Loucy (cell line): ENCODE results near the gene ESR1.

Experiments used
- H2AFZ ChIP-seq: fragments of 200-600 bp; sonication (generic); 2 replicates; pipeline ENCODE4 v1.6.0; 2016; ENCODE audit warnings: antibody characterized with exemption, mild to moderate bottlenecking, low read length, moderate library complexity
- H3F3A ChIP-seq: fragments of 200-600 bp; 2 replicates; pipeline ENCODE4 v1.6.0; 2016; ENCODE audit warnings: antibody characterized with exemption, low read depth, mild to moderate bottlenecking
- H3K27me3 ChIP-seq: fragments of 200-600 bp; sonication (generic); 2 replicates; pipeline ENCODE4 v1.6.1; 2014; ENCODE audit warnings: low read length, mild to moderate bottlenecking; ENCODE audit not compliant: insufficient read depth, poor library complexity, severe bottlenecking
- H3K36me3 ChIP-seq: fragments of 200-600 bp; sonication (generic); 2 replicates; pipeline ENCODE4 v1.6.1; 2016; ENCODE audit warnings: low read length; ENCODE audit not compliant: insufficient read depth
- H3K4me1 ChIP-seq: fragments of 200-600 bp; sonication (generic); 2 replicates; pipeline ENCODE4 v1.5.1; 2014; ENCODE audit warnings: low read length, mild to moderate bottlenecking; ENCODE audit not compliant: insufficient read depth, poor library complexity, severe bottlenecking
- H3K4me2 ChIP-seq: fragments of 200-600 bp; sonication (generic); 2 replicates; pipeline ENCODE4 v1.6.0; 2014; ENCODE audit warnings: antibody characterized with exemption, low read length, low read depth, mild to moderate bottlenecking; ENCODE audit not compliant: poor library complexity, severe bottlenecking
- H3K4me3 ChIP-seq: fragments of 200-600 bp; sonication (generic); 2 replicates; pipeline ENCODE4 v1.5.1; 2014; ENCODE audit warnings: low read length, mild to moderate bottlenecking, mixed read lengths; ENCODE audit not compliant: poor library complexity, severe bottlenecking
- H3K79me2 ChIP-seq: fragments of 200-600 bp; sonication (generic); 2 replicates; pipeline ENCODE4 v1.6.1; 2014; ENCODE audit warnings: low read length; ENCODE audit not compliant: insufficient read depth
- H3K9ac ChIP-seq: fragments of 200-600 bp; sonication (generic); 2 replicates; pipeline ENCODE4 v1.6.0; 2014; ENCODE audit warnings: mild to moderate bottlenecking, low read depth, low read length, moderate library complexity; ENCODE audit not compliant: poor library complexity, severe bottlenecking
- H3K9me2 ChIP-seq: fragments of 200-600 bp; sonication (generic); replicated peaks from 2 replicates; pipeline ENCODE4 v1.6.1; 2016; ENCODE audit warnings: low read depth, low read length, mixed read lengths
- H3K9me3 ChIP-seq: fragments of 200-600 bp; sonication (generic); 2 replicates; pipeline ENCODE4 v1.6.1; 2014; ENCODE audit warnings: mild to moderate bottlenecking, antibody characterized with exemption, low read length, low read depth; ENCODE audit not compliant: insufficient read depth
- H4K20me1 ChIP-seq: fragments of 200-600 bp; sonication (generic); 2 replicates; pipeline ENCODE4 v1.6.0; 2014; ENCODE audit warnings: antibody characterized with exemption, low read length, mild to moderate bottlenecking; ENCODE audit not compliant: insufficient read depth, poor library complexity, severe bottlenecking
- CTCF ChIP-seq: fragments of 200-600 bp; sonication (generic); conservative IDR thresholded peaks from 2 replicates; pipeline ENCODE4 v1.5.1; 2014; ENCODE audit warnings: mild to moderate bottlenecking, antibody characterized with exemption, low read length
- EZH2phosphoT487 ChIP-seq: fragments of 200-600 bp; IDR thresholded peaks from 2 replicates; pipeline ENCODE4 v1.6.1; 2018; ENCODE audit warnings: antibody characterized with exemption, mild to moderate bottlenecking, moderate library complexity, borderline replicate concordance

ESR1 gene

GRCh38 chr6:151847064-151847463 is 39.6 kb downstream of the ESR1 start:
- TF ChIP-seq CTCF, result no peak
- Histone ChIP-seq H3K27me3 (no peaks in the 10 kb centered on the region), H4K20me1 (no peaks in the 10 kb centered on the region), H3F3A (no peaks in the 10 kb centered on the region), H3K4me1 (no peaks in the 10 kb centered on the region), H3K9ac (no peak overlapping the region), H3K4me2 (no peak overlapping the region), H3K4me3 (no peak overlapping the region), H3K9me2 (no peaks in the 10 kb centered on the region), H3K9me3 (no peaks in the 10 kb centered on the region), H3K36me3 (no peaks in the 10 kb centered on the region), H2AFZ (no peak overlapping the region), H3K79me2 (no peaks in the 10 kb centered on the region)

- Histone ChIP-seq H3K9me3 (no peaks in the 10 kb centered on the region), H3F3A (no peaks in the 10 kb centered on the region), H3K4me3 (no peak overlapping the region), H3K4me2 (no peak overlapping the region), H4K20me1 (no peaks in the 10 kb centered on the region), H3K9ac (no peak overlapping the region), H3K79me2 (no peaks in the 10 kb centered on the region), H2AFZ (no peak overlapping the region), H3K9me2 (no peaks in the 10 kb centered on the region), H3K27me3 (no peaks in the 10 kb centered on the region), H3K4me1 (no peaks in the 10 kb centered on the region), H3K36me3 (no peaks in the 10 kb centered on the region)
- TF ChIP-seq CTCF (no peak), EZH2phosphoT487 (no peak)
These were observed 43.1 kb downstream of the ESR1 start for GRCh38 chr6:151850479-151851003.

- Histone ChIP-seq H3K27me3 (no peaks in the 10 kb centered on the region), H3K4me2 (no peak overlapping the region), H3K9me2 (no peaks in the 10 kb centered on the region), H3K9ac (no peak overlapping the region), H3K4me3 (no peak overlapping the region), H3K9me3 (no peaks in the 10 kb centered on the region), H3F3A (no peaks in the 10 kb centered on the region), H2AFZ (no peak overlapping the region), H4K20me1 (no peaks in the 10 kb centered on the region), H3K36me3 (no peaks in the 10 kb centered on the region), H3K79me2 (no peaks in the 10 kb centered on the region), H3K4me1 (no peaks in the 10 kb centered on the region)
- no peak for TF ChIP-seq EZH2phosphoT487
- no peak for TF ChIP-seq CTCF
These were observed 50.8 kb downstream of the ESR1 start for GRCh38 chr6:151858294-151858693.
